ENCODE measurements around the gene NXPE3.
"Not testable (repeated sequence)": the region's sequence is repeated elsewhere in the genome, so short reads cannot be mapped to it uniquely, and the experiment has no call there.

NXPE3 gene

GRCh38 chr3:101853982-101854381 is 75.0 kb downstream of the NXPE3 start:
- no peak for DNase-seq

- no peak for DNase-seq
Measured at GRCh38 chr3:101854608-101855304, 75.7 kb downstream of the NXPE3 start.

GRCh38 chr3:101857301-101857741 is 78.3 kb downstream of the NXPE3 start:
- no peak for DNase-seq

- DNase-seq: no peak
Measured at GRCh38 chr3:101858464-101859030, 79.5 kb downstream of the NXPE3 start.

GRCh38 chr3:101859882-101860448 is 81.0 kb downstream of the NXPE3 start:
- no peak for DNase-seq

GRCh38 chr3:101861212-101861788 is 82.3 kb downstream of the NXPE3 start:
- DNase-seq: no peak

- no peak for DNase-seq
Measured at GRCh38 chr3:101861789-101862415, 82.9 kb downstream of the NXPE3 start.

- DNase-seq: no peak
Measured at GRCh38 chr3:101862416-101863165, 83.6 kb downstream of the NXPE3 start.

GRCh38 chr3:101864926-101865325 is 85.9 kb downstream of the NXPE3 start:
- not testable (repeated sequence) for DNase-seq

- no peak for DNase-seq
Measured at GRCh38 chr3:101865751-101866509, 86.9 kb downstream of the NXPE3 start.

GRCh38 chr3:101867511-101867910 is 88.5 kb downstream of the NXPE3 start:
- DNase-seq: no peak

- no peak for DNase-seq
Measured at GRCh38 chr3:101867996-101868395, 89.0 kb downstream of the NXPE3 start.

- DNase-seq: peak; percentile 60
Measured at GRCh38 chr3:101868534-101869464, 89.8 kb downstream of the NXPE3 start.

GRCh38 chr3:101870138-101870537 is 91.1 kb downstream of the NXPE3 start:
- DNase-seq: no peak

- no peak for DNase-seq
Measured at GRCh38 chr3:101873619-101874018, 94.6 kb downstream of the NXPE3 start.

GRCh38 chr3:101876142-101876541 is 97.1 kb downstream of the NXPE3 start:
- DNase-seq: no peak

Measured in DMS79 (cell line).